UCSD-AML1 (cell line): ENCODE data around the gene NFYB.
"Not testable (repeated sequence)": the region's sequence is repeated elsewhere in the genome, so short reads cannot be mapped to it uniquely, and the experiment has no call there.

Experiments used
- DNase-seq: peaks from one replicate; lab custom pipeline; 2025; ENCODE audit not compliant: unreplicated experiment; lab: John Stamatoyannopoulos, UW

NFYB gene

GRCh38 chr12:104115587-104115975, 22.4 kb downstream of the NFYB start:
- DNase-seq: no peak

GRCh38 chr12:104114834-104115586, 23.0 kb downstream of the NFYB start:
- DNase-seq: not testable (repeated sequence)

DNA sequence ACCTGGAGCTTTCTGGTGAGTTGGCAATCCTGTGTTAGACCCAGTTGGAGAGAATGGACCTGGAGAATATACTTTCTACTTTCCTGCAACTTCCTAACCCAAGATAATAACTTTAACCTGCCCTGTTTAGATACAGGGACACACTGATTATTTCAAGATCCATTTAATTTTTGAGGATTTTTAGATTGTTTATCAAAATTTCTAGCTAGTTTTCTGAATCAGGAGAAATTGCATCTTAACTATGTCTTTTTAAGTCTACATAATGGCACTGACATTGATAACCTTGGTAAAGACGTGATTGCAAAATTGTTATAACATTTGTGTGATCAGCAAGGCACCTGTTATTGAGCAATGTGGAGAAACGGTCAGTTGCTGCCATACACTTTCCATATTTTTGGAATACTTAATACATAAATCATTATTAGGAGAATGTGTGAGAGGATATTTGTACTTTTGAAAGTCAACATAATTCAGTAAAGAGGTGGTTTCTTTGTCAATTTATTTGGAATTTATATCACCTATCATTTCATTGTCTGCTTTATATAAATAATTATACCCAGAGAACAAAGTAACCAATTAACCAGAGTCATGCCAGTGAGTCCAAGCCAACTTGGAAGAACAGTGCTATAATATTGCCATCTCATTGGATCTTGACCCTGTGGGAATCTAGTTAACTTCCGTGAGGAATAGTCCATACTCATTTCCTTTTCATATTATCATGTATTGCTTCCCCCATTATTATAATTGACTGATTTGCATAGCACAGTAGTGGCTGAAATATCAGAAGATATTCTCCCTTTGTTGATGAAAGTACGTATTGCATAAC, 28.4 kb downstream of the NFYB start:
- no peak for DNase-seq

DNA sequence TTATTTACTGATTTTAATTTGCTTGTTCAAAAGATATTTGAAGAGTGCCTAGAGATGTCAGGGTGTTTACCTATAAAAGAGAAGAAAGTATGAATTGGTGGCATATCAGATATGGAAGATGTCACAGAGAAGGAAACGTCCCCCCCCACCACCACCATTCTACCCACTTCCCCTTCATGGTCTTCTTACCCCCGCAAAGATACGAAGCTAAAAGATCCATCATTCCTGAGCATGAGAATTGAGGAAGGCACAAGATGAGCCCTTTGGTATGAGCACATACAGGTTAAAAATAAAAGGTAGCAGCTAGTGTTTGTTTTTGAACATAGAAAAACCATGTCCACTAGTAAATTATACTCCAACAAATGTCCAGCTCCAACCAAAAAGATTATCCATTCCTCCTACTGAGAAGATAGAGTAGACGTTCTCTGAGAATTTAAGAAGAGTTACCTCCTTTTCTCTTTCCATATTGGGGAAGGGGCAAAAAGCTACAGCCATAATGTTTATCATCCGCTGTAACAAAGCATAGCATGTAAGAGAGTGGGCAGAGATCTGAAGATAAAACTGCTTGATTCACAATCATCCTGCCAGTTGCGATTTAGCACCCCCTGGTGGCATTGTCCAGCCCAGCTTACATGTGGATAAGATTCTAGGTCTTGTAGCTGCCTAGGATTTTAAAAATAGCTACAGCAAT, 29.1 kb downstream of the NFYB start:
- DNase-seq: peak; percentile 66

- no peak for DNase-seq
These were observed 31.0 kb downstream of the NFYB start for GRCh38 chr12:104106965-104107364.

- no peak for DNase-seq
These were observed 32.5 kb downstream of the NFYB start for GRCh38 chr12:104105461-104105860.

DNA sequence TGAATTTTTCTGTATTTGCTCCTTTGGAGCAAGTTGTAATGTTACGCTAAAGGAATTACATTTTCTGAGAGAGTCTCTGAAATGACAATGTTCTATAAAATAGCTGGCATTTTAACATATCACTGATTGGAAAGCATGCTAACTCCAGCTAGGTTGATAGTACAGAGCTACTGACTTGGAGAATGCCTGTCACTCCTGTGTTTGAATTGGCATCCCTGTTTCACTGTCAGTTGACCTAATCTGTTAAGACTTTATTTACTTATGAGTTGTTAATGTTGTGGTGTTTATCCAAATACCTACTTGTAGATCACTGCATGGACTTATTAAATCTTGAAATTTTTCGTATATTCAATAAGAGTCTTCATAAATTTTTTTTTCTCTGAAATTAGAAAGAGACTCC, 40.1 kb downstream of the NFYB start:
- DNase-seq: no peak

DNA sequence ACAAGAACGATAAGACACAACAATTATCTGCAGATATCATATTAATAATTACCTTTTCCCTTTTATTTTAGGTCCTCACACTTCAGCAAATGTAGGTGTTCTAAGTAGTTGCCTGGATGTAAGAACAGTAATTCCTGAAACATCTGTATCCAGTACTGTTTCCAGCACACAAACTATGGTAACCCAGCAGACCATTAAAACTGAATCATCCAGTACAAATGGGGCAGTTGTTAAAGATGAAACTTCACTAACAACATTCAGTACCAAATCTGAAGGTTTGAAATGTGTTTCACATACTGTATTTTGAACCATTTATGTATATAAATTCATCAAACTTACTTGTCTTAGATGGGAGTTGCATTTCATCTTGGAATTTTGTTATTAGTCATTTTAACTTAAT, 42.7 kb downstream of the NFYB start:
- DNase-seq: no peak

- no peak for DNase-seq
These were observed 43.7 kb downstream of the NFYB start for GRCh38 chr12:104094284-104094683.

DNA sequence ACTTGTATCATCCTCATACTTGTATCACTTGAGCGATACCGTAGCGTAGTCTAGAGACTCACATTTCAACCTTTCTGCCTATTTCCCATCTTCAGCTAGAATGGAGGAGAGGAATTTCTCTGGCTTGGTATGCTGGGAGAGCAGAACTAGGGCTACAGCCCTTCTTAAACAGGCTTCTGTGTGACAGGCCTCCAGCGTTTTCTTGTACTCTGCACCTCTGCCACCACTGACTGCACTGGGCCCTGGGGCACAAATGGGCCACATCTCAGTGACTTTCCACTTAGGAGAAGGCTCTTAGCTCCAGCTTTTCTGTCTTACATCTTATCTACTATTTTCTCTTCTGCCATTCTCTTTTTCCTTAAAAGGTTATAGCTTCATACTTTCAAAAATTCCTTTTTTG, 46.9 kb downstream of the NFYB start:
- DNase-seq: no peak

DNA sequence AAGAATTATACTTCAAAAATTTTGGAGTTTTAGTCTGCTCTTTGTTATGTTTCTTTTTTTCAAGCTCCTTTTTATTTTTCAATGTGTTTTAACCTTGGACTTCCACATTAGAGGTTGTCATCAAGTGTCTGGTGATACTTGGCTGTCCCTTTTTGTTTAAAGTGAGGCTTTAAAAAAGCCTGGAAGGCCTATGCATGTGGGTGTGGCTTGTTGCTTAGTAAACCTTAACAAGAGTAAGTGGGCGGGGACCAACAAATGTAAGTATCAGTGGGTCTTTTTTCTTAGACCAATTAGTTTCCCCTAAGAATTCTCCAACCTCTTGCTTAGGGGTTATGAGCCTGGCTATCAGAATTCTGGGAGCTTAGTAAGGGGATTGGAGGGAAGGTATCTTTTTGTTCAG, 47.3 kb downstream of the NFYB start:
- DNase-seq: no peak

DNA sequence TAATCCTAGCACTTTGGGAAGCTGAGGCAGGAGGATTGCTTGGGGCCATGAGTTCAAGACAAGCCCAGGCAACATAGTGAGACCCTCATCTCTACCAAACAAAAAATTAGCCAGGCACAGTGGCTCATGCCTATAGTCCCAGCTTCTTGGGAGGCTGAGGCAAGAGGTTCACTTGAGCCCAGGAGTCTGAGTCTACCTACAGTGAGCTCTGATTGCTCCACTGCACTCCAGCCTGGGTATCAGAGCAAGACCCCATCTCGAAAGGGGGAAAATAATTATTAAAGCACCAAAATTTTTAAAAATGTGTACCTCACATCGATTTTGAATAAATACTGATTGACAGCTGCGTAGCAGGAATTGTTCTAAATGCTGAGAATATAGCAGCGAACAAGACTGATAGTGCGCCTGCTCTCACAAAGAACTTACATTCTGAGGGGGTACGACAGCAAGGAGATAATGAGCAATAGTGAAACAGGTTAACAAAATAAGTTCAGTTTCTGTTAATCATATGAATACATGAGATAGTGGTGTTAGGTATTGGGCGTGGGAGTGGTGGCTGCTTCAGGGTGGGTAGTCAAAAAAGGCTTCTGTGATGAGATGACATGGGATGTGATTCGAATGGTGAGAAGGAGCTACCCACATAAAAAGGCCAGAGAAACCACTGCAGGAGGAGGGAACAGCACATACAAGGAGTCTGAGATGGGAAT, 54.1 kb downstream of the NFYB start:
- DNase-seq: no peak

- DNase-seq: no peak
These were observed 57.2 kb downstream of the NFYB start for GRCh38 chr12:104080764-104081163.

- DNase-seq: no peak
These were observed 59.0 kb downstream of the NFYB start for GRCh38 chr12:104079024-104079423.

GRCh38 chr12:104073699-104074098, 64.3 kb downstream of the NFYB start:
- no peak for DNase-seq

DNA sequence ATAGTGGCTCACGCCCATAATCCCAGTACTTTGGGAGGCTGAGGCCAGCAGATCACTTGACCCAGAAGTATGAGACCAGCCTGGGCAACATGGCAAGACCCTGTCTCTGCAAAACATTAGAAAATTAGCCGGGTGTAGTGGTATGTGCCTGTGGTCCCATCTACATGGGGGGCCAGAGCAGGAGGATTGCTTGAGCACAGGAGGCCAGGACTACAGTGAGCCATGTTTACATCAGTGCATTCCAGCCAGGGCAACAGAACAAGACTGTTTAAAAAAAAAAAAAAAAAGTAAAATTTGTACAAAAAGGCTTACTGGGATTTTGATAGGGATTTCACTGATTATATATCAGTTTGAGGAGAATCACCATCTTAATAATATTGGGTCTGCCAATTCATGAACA, 65.9 kb downstream of the NFYB start:
- no peak for DNase-seq
